Measurements from ENCODE around the gene MACROD2.

Gene MACROD2

GRCh38 chr20:14418376-14418775 is 423.1 kb downstream of the MACROD2 start:
- TF ChIP-seq CTCF (IDR thresholded peaks at IDR 0.05) = no peak
- H3K27ac ChIP-seq = no peak overlapping the region

- TF ChIP-seq CTCF (IDR thresholded peaks at IDR 0.05) = no peak
- TF ChIP-seq ZFX (IDR thresholded peaks at IDR 0.05; ENCODE audit: borderline replicate concordance) = no peak
- peak overlapping the region; percentile 49 for H3K27ac ChIP-seq
These were observed 427.6 kb downstream of the MACROD2 start for GRCh38 chr20:14422892-14423291.

GRCh38 chr20:14431568-14431967 is 436.3 kb downstream of the MACROD2 start:
- no peak overlapping the region for H3K27ac ChIP-seq
- TF ChIP-seq ZFX (IDR thresholded peaks at IDR 0.05; ENCODE audit: borderline replicate concordance) = no peak
- no peak for TF ChIP-seq CTCF (IDR thresholded peaks at IDR 0.05)

GRCh38 chr20:14432085-14432484 is 436.8 kb downstream of the MACROD2 start:
- no peak for TF ChIP-seq ZFX (IDR thresholded peaks at IDR 0.05; ENCODE audit: borderline replicate concordance)
- TF ChIP-seq CTCF (IDR thresholded peaks at IDR 0.05) = no peak

GRCh38 chr20:14432597-14432996 is 437.3 kb downstream of the MACROD2 start:
- no peak overlapping the region for H3K27ac ChIP-seq
- no peak for TF ChIP-seq ZFX (IDR thresholded peaks at IDR 0.05; ENCODE audit: borderline replicate concordance)
- TF ChIP-seq CTCF (IDR thresholded peaks at IDR 0.05) = no peak

More at GRCh38 chr20:14432085-14432484, 436.8 kb downstream of the MACROD2 start:
- H3K27ac ChIP-seq = no peak overlapping the region

- no peak overlapping the region for H3K27ac ChIP-seq
- TF ChIP-seq ZFX (IDR thresholded peaks at IDR 0.05; ENCODE audit: borderline replicate concordance) (no peak), CTCF (IDR thresholded peaks at IDR 0.05) (no peak)
These were observed 439.2 kb downstream of the MACROD2 start for GRCh38 chr20:14434384-14435136.

GRCh38 chr20:14441201-14441600 is 445.9 kb downstream of the MACROD2 start:
- TF ChIP-seq CTCF (IDR thresholded peaks at IDR 0.05) (no peak), ZFX (IDR thresholded peaks at IDR 0.05; ENCODE audit: borderline replicate concordance) (no peak)
- H3K27ac ChIP-seq = no peak overlapping the region
